ENCODE measurements around the gene ADAMTS6. TPM values are rescaled to one million over a fixed set of nuclear protein-coding genes. Genes with fewer than 3 reads are reported as not detected.
A peak's percentile ranks its signal among the peaks of the same experiment; 100 is the strongest.

ADAMTS6 gene
- total and polyA plus RNA-seq, 2 of the 13 experiments (the other 11 are each of a cell fraction or from before 2014, with no cell fraction given) = 3.1 to 8.2 TPM

GRCh38 chr5:65332591-65332990, 149.1 kb downstream of the ADAMTS6 start (continued):
- TF ChIP-seq ZNF264 (CRISPR knock-in tag; IDR thresholded peaks at IDR 0.05) = peak; percentile 36; the same call in 1 of the 2 replicates
- 0 out of 2 replicates have a peak, but pooled peaks have one; percentile 8 for TF ChIP-seq SOX13 (IDR thresholded peaks at IDR 0.05)
- peak in 1 of 2 experiments; percentile 28; a peak in 1 of 4 replicates for TF ChIP-seq SOX13 (CRISPR knock-in tag; conservative IDR thresholded peaks at IDR 0.05 in 1 of 2, IDR thresholded peaks at IDR 0.05 in 1 of 2)
- peak; percentile 24; the same call in 1 of the 2 replicates for TF ChIP-seq SMYD3 (CRISPR knock-in tag; IDR thresholded peaks at IDR 0.05)
- no peak for TF ChIP-seq ZNF367 (CRISPR knock-in tag; IDR thresholded peaks at IDR 0.05; ENCODE audit: borderline replicate concordance)
- TF ChIP-seq ARID5B (CRISPR knock-in tag; IDR thresholded peaks at IDR 0.05) = peak; percentile 50; the same call in 1 of the 2 replicates
- peak; percentile 61 for TF ChIP-seq HNF4A (CRISPR knock-in tag; IDR thresholded peaks at IDR 0.05)
- TF ChIP-seq ELF3 (CRISPR knock-in tag; IDR thresholded peaks at IDR 0.05) = 0 out of 2 replicates have a peak, but pooled peaks have one; percentile 9
- no peak for TF ChIP-seq GLMP (CRISPR knock-in tag; IDR thresholded peaks at IDR 0.05; ENCODE audit: borderline replicate concordance)
- peak; percentile 31; the same call in 1 of the 2 replicates for TF ChIP-seq FOXJ3 (CRISPR knock-in tag; IDR thresholded peaks at IDR 0.05; ENCODE audit: borderline replicate concordance)
- no peak for TF ChIP-seq GTF3A (CRISPR knock-in tag; conservative IDR thresholded peaks at IDR 0.05)
- TF ChIP-seq RERE (CRISPR knock-in tag; IDR thresholded peaks at IDR 0.05; ENCODE audit: low read depth) = no peak
- no peak for TF ChIP-seq ZNF784 (CRISPR knock-in tag; IDR thresholded peaks at IDR 0.05; ENCODE audit: borderline replicate concordance)
- TF ChIP-seq HOMEZ (CRISPR knock-in tag; IDR thresholded peaks at IDR 0.05; ENCODE audit: low read depth) = 0 out of 2 replicates have a peak, but pooled peaks have one; percentile 14
